Nephron progenitor cell (in vitro differentiated cells): Measurements from ENCODE around the gene MUC3A.
"Not testable (repeated sequence)": the region's sequence is repeated elsewhere in the genome, so short reads cannot be mapped to it uniquely, and the experiment has no call there.

ENCODE experiments used
- DNase-seq: peaks from one replicate; pipeline ENCODE4 v3.0.0; 2021
- H3K27ac Mint-ChIP-seq: 2 replicates; pipeline ENCODE4 v1.8.0; 2021; ENCODE audit warnings: mild to moderate bottlenecking, moderate library complexity, mixed read lengths
- H3K27me3 Mint-ChIP-seq: 2 replicates; pipeline ENCODE4 v1.8.0; 2021; ENCODE audit warnings: mild to moderate bottlenecking, low read depth, mixed read lengths; ENCODE audit not compliant: poor library complexity
- H3K36me3 Mint-ChIP-seq: 2 replicates; pipeline ENCODE4 v1.8.0; 2021; ENCODE audit warnings: low read depth, mixed read lengths
- H3K4me1 Mint-ChIP-seq: 2 replicates; pipeline ENCODE4 v1.8.0; 2021; ENCODE audit warnings: mixed read lengths
- H3K4me3 Mint-ChIP-seq: 2 replicates; pipeline ENCODE4 v1.8.0; 2021; ENCODE audit warnings: mild to moderate bottlenecking, moderate library complexity, mixed read lengths
- H3K9me3 Mint-ChIP-seq: 2 replicates; pipeline ENCODE4 v1.8.0; 2021; ENCODE audit warnings: mild to moderate bottlenecking, moderate library complexity, mixed read lengths
- TF ChIP-seq, protein P1 (sequence below): fragments of 200-600 bp; sonication (generic); IDR thresholded peaks from 2 replicates; pipeline ENCODE4 v1.5.0; 2021; ENCODE audit warnings: antibody characterized with exemption

MUC3A gene

GRCh38 chr7:100991631-100992030 is 42.3 kb downstream of the MUC3A start:
- Mint-ChIP-seq H3K4me1 (peaks cover 7% of the 10 kb centered on the region), H3K4me3 (no peak overlapping the region), H3K27ac (no peak overlapping the region), H3K36me3 (no peaks in the 10 kb centered on the region), H3K27me3 (peaks cover 6% of the 10 kb centered on the region), H3K9me3 (peaks cover 8% of the 10 kb centered on the region)
- TF ChIP-seq, protein P1, sequence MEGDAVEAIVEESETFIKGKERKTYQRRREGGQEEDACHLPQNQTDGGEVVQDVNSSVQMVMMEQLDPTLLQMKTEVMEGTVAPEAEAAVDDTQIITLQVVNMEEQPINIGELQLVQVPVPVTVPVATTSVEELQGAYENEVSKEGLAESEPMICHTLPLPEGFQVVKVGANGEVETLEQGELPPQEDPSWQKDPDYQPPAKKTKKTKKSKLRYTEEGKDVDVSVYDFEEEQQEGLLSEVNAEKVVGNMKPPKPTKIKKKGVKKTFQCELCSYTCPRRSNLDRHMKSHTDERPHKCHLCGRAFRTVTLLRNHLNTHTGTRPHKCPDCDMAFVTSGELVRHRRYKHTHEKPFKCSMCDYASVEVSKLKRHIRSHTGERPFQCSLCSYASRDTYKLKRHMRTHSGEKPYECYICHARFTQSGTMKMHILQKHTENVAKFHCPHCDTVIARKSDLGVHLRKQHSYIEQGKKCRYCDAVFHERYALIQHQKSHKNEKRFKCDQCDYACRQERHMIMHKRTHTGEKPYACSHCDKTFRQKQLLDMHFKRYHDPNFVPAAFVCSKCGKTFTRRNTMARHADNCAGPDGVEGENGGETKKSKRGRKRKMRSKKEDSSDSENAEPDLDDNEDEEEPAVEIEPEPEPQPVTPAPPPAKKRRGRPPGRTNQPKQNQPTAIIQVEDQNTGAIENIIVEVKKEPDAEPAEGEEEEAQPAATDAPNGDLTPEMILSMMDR = no peak
- DNase-seq = no peak

GRCh38 chr7:100992280-100992679 is 42.9 kb downstream of the MUC3A start:
- not testable (repeated sequence) for H3K4me3 Mint-ChIP-seq, H3K9me3 Mint-ChIP-seq, DNase-seq, H3K27ac Mint-ChIP-seq, H3K27me3 Mint-ChIP-seq, H3K4me1 Mint-ChIP-seq, H3K36me3 Mint-ChIP-seq

GRCh38 chr7:100994671-100995070 is 45.3 kb downstream of the MUC3A start:
- H3K27me3 Mint-ChIP-seq, DNase-seq, H3K4me3 Mint-ChIP-seq, H3K36me3 Mint-ChIP-seq, H3K27ac Mint-ChIP-seq, H3K4me1 Mint-ChIP-seq: not testable (repeated sequence)
- H3K9me3 Mint-ChIP-seq = peaks cover 11% of the 10 kb centered on the region

GRCh38 chr7:100998530-100998929 is 49.2 kb downstream of the MUC3A start:
- not testable (repeated sequence) for H3K27ac Mint-ChIP-seq, H3K4me3 Mint-ChIP-seq, H3K4me1 Mint-ChIP-seq, H3K27me3 Mint-ChIP-seq, H3K36me3 Mint-ChIP-seq, DNase-seq
- peaks cover 23% of the 10 kb centered on the region for H3K9me3 Mint-ChIP-seq

DNA sequence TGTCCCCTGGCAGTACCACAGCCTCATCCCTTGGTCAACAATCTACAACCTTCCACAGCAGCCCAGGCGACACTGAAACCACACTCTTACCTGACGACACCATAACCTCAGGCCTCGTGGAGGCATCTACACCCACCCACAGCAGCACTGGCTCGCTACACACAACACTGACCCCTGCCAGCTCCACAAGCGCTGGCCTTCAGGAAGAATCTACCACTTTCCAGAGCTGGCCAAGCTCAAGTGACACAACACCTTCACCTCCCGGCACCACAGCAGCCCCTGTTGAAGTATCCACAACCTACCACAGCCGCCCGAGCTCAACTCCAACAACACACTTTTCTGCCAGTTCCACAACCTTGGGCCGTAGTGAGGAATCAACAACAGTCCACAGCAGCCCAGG is 50.0 kb downstream of the MUC3A start:
- H3K9me3 Mint-ChIP-seq = peaks cover 23% of the 10 kb centered on the region
- H3K4me1 Mint-ChIP-seq, DNase-seq, H3K27me3 Mint-ChIP-seq, H3K27ac Mint-ChIP-seq, H3K36me3 Mint-ChIP-seq, H3K4me3 Mint-ChIP-seq: not testable (repeated sequence)

GRCh38 chr7:101000025-101000424 is 50.7 kb downstream of the MUC3A start:
- not testable (repeated sequence) for H3K36me3 Mint-ChIP-seq, H3K4me1 Mint-ChIP-seq, H3K27me3 Mint-ChIP-seq, DNase-seq, H3K27ac Mint-ChIP-seq, H3K4me3 Mint-ChIP-seq
- H3K9me3 Mint-ChIP-seq = peaks cover 23% of the 10 kb centered on the region

- peaks cover 16% of the 10 kb centered on the region for H3K9me3 Mint-ChIP-seq
- H3K4me3 Mint-ChIP-seq, H3K4me1 Mint-ChIP-seq, H3K36me3 Mint-ChIP-seq, DNase-seq, H3K27ac Mint-ChIP-seq, H3K27me3 Mint-ChIP-seq: not testable (repeated sequence)
Measured at GRCh38 chr7:101002333-101002732, 53.0 kb downstream of the MUC3A start.

- H3K27ac Mint-ChIP-seq, DNase-seq, H3K4me1 Mint-ChIP-seq, H3K9me3 Mint-ChIP-seq, H3K4me3 Mint-ChIP-seq, H3K36me3 Mint-ChIP-seq: not testable (repeated sequence)
- H3K27me3 Mint-ChIP-seq = peaks cover 29% of the 10 kb centered on the region
Measured at GRCh38 chr7:101007361-101007760, 58.0 kb downstream of the MUC3A start.

DNA sequence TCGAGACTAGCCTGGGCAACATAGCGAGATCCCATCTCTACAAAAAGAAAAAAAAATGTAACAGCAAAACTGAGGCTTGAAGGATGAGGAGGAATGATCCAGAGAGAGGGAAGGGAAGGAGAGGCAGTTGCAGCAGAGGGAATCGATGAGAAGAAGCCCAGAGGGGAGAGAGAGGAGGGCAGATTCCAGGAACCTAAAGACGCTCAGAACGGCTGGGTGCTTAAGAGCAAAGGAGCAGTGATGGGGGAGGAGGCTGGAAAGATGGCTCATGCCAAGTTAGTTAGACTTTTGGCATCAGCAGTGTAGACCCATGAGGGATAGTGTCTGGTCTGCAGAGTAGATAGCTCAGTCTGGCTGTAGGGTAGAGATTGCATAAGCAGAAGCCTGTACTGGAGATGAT is 60.3 kb downstream of the MUC3A start:
- H3K27ac Mint-ChIP-seq = no peak overlapping the region
- no peak for DNase-seq
- no peak overlapping the region for H3K4me3 Mint-ChIP-seq
- H3K27me3 Mint-ChIP-seq = peaks cover 30% of the 10 kb centered on the region
- TF ChIP-seq, protein P1 = no peak
- H3K36me3 Mint-ChIP-seq = peaks cover 17% of the 10 kb centered on the region
- no peaks in the 10 kb centered on the region for H3K4me1 Mint-ChIP-seq
- H3K9me3 Mint-ChIP-seq = no peaks in the 10 kb centered on the region

- H3K4me1 Mint-ChIP-seq = peaks cover 20% of the 10 kb centered on the region
- peaks cover 34% of the 10 kb centered on the region for H3K27me3 Mint-ChIP-seq
- H3K36me3 Mint-ChIP-seq = peaks cover 21% of the 10 kb centered on the region
- TF ChIP-seq, protein P1 = no peak
- no peak for DNase-seq
- no peaks in the 10 kb centered on the region for H3K9me3 Mint-ChIP-seq
- no peak overlapping the region for H3K27ac Mint-ChIP-seq
- no peak overlapping the region for H3K4me3 Mint-ChIP-seq
Measured at GRCh38 chr7:101012931-101013330, 63.6 kb downstream of the MUC3A start.
